HG02610 (cell line): Measurements from ENCODE around the gene ARAP1.
A peak's percentile ranks its signal among the peaks of the same experiment; 100 is the strongest.

ENCODE experiments used
- ATAC-seq: cut with Tn5 transposase; IDR thresholded peaks from one replicate; pipeline ENCODE4 v1.9.1; 2021; ENCODE audit warnings: mild to moderate bottlenecking, moderate library complexity; ENCODE audit not compliant: unreplicated experiment

The ARAP1 gene

GRCh38 chr11:72668629-72669347 is 83.4 kb downstream of the ARAP1 start:
- ATAC-seq, result peak; percentile 91

- no peak for ATAC-seq
Observed at GRCh38 chr11:72665911-72666472, 86.2 kb downstream of the ARAP1 start.

DNA sequence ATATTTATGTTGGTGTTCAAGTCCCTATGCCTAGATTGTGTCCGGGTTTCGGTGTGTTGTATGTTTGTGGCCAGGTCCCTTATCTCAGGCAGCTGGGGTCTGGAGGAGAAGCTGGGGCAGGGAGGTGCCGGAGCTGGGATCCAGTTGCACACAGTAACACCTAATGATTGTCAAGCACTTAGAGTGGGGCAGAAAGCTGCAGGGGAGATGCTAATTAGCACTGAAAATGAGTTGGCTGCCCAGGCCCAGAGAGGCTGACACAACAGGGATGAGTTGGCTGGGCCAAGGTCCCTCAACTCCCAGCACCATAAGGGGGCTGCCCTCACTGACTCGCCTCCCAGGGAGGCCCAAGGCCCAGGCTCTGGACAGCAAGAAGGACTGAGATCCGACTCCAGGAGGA is 90.2 kb downstream of the ARAP1 start:
- ATAC-seq, result no peak

- ATAC-seq, result no peak
Observed at GRCh38 chr11:72661486-72661885, 90.7 kb downstream of the ARAP1 start.

DNA sequence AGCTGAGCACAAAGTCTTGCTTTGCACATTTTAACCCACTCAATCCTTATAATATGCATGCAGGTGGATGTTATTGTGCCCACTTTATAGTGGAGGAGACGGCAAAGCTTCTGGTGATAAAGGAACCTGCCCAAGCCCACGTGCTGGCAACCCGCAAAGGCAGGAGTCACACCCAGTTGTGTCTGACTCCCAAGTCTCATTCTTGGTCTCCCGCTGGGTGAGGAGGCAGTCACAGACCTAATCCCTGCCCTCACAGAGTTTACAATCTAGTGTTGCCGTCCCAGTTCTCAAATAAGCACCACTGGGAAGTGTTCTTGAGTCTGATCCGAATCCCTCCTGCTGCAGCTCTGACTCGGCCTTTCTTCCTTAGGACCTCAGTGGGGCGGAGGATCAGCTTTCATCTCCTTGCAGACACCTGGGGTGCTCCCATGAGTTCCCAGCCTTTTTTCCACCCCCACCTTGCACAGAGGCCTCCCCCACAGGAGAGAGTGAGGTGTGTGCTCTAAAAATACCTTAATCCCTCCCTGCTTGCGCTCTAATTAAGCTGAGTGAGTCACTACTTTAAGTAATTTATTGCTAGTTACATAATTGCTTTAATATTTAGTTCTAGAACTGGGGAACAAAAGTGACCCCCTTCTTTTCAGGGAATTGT is 93.1 kb downstream of the ARAP1 start:
- no peak for ATAC-seq

DNA sequence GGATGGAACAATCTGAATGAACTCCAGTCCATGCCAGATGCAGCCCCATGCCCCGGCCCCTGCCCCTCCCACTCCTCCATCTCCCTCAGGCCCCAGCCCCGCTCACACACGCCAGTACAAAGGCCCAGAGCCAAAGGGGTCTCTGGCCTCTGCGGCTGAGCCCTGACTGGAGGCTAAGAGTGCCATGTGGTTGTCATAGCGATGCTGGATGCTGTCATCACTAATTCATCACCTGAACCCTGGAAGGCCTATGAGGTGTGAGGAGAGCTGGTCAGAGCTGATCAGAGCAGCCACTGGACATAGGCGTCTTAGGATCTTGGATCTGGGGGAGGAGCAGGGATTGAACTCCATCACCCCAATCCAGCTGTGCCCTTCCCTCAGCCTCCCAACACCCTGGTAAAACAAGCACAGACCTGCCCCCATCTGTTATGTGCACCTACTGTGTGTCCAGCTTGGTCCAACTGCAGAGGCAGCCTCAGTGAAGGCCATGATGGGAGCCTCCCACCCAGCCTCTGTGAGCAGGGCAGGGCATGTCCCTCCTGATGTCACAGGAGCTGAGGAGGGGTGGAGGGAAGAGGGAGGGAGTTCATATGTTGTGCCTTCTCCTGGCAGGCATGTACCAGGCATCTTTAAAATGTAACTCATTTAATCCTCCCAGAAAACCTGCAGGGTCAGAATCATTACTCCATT is 94.7 kb downstream of the ARAP1 start:
- ATAC-seq, result no peak

DNA sequence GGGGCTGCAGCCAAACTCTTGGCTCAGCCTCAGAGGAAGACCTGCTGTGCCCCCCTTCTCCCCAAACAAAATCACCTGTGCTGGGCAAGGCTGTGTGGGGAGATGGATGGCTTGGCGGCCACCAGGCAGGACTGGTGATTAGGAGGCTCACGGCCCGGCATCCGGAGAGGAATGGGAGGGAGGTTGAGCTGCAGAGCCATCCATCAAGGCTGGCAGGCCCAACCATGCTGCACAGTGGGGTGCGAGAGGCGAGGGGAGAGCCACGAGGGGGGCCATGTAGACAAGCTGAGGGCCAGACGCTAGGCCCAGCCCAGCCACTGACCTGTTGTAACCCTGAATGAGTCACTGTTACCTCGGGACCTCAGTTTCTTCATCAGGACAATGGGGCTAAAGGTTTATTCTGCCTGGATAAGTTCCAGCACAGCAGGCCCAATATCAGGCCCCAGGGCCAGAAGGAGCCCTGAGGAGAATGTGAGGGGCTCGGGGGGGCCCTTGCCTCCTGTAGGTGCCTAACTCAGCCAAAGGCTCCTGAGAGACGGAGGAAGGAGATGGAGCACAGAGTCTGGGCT is 96.2 kb downstream of the ARAP1 start:
- ATAC-seq, result no peak

GRCh38 chr11:72655014-72655413 is 97.2 kb downstream of the ARAP1 start:
- ATAC-seq, result no peak

- no peak for ATAC-seq
Observed at GRCh38 chr11:72653649-72654048, 98.6 kb downstream of the ARAP1 start.

GRCh38 chr11:72652873-72653630 is 99.2 kb downstream of the ARAP1 start:
- ATAC-seq, result no peak

- ATAC-seq, result no peak
Observed at GRCh38 chr11:72652133-72652532, 100.1 kb downstream of the ARAP1 start.

- no peak for ATAC-seq
Observed at GRCh38 chr11:72649215-72649976, 102.8 kb downstream of the ARAP1 start.

- ATAC-seq, result no peak
Observed at GRCh38 chr11:72648384-72649136, 103.6 kb downstream of the ARAP1 start.

DNA sequence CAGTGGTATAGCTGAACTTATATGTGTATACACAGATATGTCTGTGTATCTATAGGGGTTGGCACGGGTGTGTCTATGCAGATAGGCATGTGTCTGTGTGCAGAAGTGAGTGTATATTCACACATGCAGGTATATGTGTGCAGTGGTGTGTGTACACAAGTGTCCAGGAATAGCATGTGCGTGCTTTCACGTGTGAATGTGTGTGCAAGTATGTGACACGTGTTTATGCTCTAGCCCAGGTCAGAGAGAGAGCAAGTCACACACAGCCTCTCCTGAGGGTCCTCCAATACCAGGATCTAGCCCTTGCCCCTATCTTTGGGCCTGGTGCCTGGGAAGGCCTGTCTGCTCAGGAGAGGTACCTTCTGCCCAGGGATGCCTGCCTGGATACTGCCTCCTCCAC is 104.3 kb downstream of the ARAP1 start:
- ATAC-seq, result no peak

DNA sequence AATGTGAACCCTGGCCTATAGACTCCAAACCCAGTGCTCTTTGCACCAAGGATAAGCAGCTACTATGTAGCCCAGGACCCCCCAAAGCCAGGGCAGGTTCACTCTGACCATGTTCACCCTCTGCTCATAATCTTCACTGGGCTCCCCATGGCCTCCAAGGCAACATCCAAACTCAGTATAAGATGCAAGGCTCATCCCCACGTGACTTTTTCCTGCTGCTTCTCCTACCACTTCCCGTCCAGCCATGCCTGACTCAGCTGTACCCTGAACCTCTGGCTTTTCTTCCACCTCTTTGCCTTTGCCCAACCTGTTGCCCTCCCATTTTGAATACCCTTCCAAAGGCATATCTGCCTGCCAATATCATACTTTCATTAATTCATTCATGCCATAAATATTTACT is 105.7 kb downstream of the ARAP1 start:
- no peak for ATAC-seq

DNA sequence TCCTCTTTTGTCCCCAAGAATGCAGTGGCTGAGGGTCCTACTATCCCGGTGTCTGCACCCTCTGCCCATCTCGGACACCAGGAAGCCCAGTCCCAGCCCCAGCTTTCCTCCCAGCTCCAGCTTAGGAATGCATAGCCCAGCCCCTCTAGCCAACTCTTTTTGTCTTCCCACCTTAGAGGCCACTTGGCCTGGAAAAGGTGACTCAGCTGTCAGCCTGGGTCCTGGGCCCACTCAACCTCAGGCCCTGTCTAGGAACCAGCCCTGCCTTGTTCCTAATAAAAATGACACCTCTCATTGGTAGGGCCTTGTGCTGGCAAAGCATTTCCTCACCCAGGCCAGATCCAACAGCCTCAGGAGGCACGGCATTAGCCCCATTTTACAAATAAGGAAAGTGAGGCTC is 106.2 kb downstream of the ARAP1 start:
- ATAC-seq, result no peak

DNA sequence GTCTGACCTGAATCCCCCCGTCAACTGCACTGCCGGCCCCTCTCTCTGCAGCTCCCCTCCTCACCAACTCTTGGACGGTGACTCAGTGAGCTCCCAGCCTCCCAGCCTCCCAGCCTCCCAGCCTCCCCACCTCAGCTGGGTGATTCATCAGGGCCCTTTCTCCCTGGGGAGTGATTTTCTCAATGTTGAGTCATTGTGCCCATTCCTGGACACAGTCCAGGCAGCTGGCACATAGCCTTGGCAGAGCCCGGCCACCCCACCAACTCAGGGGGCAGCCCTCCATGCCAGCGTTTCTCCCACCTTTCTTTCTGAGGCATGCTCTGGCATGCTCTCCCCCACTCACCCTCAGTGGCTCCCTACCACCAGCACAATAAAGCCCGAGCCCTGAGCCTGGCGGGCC is 108.7 kb downstream of the ARAP1 start:
- ATAC-seq, result no peak

DNA sequence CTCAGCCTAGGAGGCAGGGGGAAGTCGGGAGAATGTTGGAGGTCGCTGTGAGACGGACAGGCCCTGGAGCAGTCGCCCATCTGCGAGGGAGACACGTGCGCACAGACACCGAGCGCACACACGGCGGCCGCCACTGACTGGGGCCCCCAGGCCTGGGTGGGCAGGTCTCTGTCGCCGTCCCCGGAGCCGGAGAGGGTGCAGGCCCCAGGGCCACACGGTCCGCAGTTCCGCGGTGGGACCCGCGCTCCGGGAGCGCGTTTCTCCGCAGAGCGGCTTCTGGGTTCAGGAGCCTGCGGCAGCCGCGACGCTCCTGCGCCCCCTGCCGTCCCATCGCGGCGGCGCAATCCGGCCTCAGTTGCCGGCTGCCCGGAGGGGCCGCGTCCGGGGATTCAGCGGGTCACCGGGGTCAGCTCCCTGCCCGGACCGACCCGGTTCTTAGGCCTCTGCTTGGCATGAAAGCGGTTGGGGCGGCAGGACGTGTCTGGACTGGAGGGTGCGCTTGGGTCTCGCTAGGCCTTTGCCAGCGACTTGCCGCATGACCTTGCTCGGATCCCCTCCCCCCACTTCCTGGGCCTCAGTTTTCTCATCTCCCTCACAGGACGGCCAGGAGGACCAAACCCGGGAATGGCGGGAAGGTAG is 109.2 kb downstream of the ARAP1 start:
- ATAC-seq, result no peak
